T-helper 2 cell (primary cell): ENCODE measurements around the gene PRKAR1A.

Experiments
- DNase-seq, 5 experiments: peaks; one replicate each; pipeline versions ENCODE4 v3.0.0 to v3.0.0-alpha.2; 2012 to 2022

PRKAR1A gene

GRCh38 chr17:68544111-68544915, 32.1 kb downstream of the PRKAR1A start:
- DNase-seq = no peak

GRCh38 chr17:68556551-68556950, 44.3 kb downstream of the PRKAR1A start:
- DNase-seq = no peak

DNA sequence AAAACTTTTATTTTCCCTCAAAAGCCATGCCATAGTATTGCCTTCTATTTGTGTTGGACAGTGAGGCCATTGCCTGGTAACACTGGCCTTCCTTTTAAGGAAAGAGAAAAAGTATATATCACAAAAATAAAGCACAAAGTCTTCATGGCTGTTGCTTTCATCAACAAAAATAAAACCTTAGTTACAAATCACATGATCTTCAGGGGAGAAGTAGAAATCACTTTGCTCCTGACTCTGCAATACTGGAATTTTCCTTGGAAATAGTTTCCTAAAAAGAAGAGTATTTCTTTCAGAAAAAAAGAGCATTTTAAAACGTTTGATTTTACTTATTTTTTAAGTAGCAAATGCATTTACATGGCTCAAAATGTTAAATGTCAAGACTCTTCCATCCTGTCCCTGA, 47.1 kb downstream of the PRKAR1A start:
- no peak for DNase-seq

GRCh38 chr17:68560966-68561720, 48.9 kb downstream of the PRKAR1A start:
- DNase-seq = no peak

DNA sequence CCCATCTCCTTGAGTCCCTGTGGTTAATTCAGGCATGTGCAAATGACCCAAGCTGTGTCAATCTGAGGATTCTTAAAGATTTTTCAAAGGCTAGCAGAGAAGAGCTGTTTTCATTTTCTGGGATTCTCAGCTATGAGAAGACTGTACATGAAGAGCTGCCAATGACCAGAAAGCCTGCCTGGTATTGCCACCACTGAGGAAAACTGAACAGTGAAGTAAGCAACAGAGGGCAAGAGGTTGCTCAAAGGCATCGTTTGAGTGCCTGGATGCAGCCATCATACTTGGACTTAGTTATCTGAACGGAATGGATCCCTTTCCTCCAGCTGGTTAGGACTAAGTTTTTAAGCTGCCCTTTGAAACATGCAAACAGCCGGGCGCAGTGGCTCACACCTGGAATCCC, 50.5 kb downstream of the PRKAR1A start:
- DNase-seq = no peak

GRCh38 chr17:68564415-68565111, 52.3 kb downstream of the PRKAR1A start:
- no peak for DNase-seq

- no peak for DNase-seq
These were observed 53.6 kb downstream of the PRKAR1A start for GRCh38 chr17:68565661-68566441.

- no peak for DNase-seq
These were observed 54.2 kb downstream of the PRKAR1A start for GRCh38 chr17:68566442-68566738.

DNA sequence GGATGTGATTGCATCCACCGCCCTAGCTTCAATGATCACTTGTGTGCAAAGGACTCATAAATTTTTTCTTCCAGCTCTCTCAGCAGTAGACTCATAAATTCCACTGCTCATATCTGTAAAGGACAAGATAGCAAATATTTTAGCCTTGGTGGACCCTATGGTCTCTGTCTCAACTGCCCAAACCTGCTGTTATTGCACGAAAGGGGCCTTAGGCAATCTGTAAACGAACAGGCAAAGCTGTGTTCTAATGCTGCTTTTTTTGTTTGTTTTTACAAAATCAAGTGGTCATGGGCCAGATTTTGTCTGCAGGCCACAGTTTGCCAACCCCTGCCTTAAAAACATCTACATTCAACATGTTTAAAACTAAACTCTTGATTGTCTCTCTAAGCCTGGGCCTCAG, 54.8 kb downstream of the PRKAR1A start:
- no peak for DNase-seq

GRCh38 chr17:68567581-68567980, 55.4 kb downstream of the PRKAR1A start:
- no peak for DNase-seq

- DNase-seq = no peak
These were observed 56.4 kb downstream of the PRKAR1A start for GRCh38 chr17:68568581-68568980.

GRCh38 chr17:68569346-68569745, 57.1 kb downstream of the PRKAR1A start:
- DNase-seq = no peak

DNA sequence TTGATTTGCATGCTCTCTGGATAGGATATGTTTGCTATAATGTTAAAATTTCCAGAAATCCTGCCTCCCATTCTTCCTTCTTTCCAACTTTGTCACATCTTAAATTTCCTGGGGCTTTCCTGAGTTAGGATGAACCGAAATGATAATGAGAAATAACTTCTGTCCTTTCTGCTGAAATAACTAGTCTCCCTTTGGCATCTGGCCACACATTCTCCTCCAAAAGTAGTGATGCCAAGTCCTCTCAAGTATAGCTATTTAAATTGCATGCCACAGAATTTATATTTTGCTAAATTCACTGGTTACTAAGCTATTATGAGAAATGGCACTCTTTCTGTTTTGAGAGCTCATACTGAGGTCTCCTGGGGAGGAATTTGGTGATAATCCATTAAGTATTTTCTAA, 58.3 kb downstream of the PRKAR1A start:
- no peak for DNase-seq

- no peak for DNase-seq
These were observed 60.1 kb downstream of the PRKAR1A start for GRCh38 chr17:68572138-68572842.

DNA sequence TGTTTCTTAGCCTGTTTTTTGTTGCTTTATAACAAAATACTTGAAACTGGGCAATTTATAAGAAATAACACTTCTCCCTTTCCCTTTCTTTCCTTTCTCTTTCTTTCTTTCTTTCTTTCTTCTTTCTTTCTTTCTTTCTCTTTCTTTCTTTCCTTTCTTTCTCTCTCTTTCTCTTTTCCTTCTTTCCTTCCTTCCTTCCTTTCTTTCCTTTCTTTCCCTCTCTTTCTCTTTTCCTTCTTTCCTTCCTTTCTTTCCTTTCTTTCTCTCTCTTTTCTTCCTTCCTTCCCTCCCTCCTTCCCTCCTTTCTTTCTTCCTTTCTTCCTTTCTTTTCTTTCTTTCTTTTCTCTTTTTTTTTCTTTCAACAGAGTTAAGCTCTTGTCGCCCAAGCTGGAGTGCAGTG, 61.1 kb downstream of the PRKAR1A start:
- DNase-seq = no peak

DNA sequence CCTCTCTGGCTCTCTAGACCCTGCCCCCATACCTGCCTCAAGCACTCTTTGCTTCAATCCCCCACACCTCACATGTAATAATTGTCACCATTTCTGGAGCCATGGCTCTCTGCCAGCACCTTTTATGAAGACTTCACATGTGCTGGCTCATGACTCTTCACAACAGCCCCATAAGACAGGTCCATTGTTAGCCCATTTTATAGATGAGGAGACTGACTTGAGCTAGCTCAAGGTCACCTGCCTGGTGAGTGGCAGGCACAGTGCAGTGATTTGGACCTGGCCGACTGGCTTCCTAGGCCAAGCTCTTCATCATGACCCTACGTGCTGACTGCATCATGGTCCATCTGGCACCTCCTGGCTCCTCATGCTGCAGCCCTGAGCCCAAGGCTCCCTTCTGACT, 63.9 kb downstream of the PRKAR1A start:
- DNase-seq = no peak

GRCh38 chr17:68576811-68577496, 64.7 kb downstream of the PRKAR1A start:
- DNase-seq = no peak

DNA sequence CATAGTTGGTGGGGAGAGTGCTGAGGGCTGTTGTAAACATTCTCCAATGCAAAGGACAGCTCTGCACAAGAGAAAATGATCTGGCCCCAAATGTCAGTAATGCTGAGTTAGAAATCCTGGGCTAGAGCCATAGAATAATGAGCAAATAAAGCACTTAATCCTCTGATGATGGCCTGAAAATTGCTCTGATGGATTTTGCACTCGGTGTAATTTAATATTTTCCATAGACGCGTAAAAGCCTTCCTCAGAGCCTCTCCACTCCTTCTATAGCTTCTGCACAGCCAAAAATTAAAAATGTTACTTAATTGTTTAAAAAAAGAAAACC, 65.2 kb downstream of the PRKAR1A start:
- DNase-seq = no peak

DNA sequence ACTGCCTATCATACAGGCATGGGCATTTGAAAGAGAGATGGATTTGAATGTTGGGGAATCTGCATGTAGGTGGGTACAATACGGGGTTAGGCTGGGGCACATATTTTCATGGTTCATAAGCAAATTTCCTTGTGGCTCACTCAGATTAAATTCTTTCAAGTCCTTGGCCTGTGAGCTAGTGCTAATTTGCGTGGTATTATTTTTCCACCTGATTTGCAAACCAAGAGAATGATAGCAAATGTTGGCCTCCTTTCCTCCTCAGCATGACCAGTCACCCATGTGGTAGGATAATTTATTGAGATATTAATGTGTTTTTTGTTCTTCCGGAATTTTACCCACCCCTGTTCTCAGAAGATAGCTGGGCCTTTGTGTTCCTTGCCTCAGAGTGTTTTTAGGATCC, 66.0 kb downstream of the PRKAR1A start:
- no peak for DNase-seq

DNA sequence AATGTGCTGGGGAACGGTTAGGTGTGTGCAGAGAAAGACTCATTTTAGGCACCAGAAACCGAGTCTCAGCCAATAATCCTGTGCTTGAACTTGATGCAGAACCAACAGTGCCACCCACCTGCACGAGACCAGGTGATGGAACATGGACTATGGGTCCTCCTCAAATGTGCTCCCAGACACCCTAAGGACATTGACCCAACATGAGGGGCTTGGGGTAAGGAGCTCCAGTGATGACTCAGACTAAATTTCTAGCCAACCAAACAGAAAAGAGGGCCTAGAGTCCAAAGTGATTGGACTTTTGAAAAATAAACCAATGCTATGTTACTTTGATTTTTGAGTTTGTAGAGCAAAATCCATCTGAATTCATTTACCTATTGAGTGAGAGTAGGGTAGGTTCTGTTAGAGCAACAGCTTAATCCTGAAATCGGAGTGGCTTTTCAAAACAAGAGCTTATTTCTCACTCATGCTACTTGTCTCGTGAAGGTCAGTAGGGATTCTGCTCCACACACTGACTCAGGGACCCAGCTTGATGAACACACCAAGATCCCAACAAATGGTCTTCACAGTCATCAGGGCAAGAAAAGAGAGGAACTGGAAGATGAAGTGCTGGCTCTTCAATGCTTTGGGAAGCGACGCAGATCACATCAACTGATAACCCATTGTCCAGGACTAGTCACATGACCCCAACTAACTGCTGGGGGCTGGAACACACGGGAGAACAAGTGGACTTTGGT, 67.1 kb downstream of the PRKAR1A start:
- no peak for DNase-seq

DNA sequence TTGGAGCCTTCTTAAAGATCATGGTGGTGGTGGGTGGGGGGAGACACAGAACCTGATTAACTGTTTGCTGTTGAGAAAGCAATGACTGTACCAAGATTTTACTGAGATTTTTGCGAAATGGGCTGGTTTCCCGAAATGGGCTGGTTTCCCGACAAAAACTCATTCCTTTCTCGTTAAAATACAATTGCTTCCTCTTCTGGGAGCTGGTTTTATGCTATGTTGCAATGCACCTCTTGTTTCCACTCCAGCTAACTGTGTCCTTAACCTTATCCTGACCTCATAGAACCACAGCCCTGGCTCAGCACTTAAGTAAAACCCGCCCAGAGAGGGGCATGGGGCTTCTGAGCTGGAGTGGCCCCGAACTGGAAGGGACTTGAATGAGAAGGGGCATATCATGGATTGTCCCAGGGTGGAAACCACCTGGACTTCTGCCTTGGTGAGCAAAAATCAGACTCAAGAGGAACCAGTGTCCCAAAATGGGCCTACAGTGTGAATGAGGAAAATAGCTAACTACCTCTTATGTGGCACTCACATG, 68.1 kb downstream of the PRKAR1A start:
- no peak for DNase-seq
